HL-60 (cell line): ENCODE data around the gene TDRD12.

ENCODE experiments used
- GABPA ChIP-seq: IDR thresholded peaks from 2 replicates; pipeline ENCODE4 v1.6.1; 2012; ENCODE audit warnings: low read depth
- POLR2AphosphoS5 ChIP-seq: IDR thresholded peaks from 2 replicates; pipeline ENCODE4 v1.6.1; 2012; ENCODE audit warnings: low read depth
- SPI1 ChIP-seq: IDR thresholded peaks from 2 replicates; pipeline ENCODE4 v1.6.1; 2012; ENCODE audit warnings: low read depth, mild to moderate bottlenecking, borderline replicate concordance
- TF ChIP-seq, protein P1 (sequence below): IDR thresholded peaks from one replicate; pipeline ENCODE4 v1.5.1; 2011; ENCODE audit warnings: low read length, control low read depth, inconsistent platforms; ENCODE audit not compliant: insufficient read depth
- TF ChIP-seq, protein P2 (sequence below): IDR thresholded peaks from 2 replicates; pipeline ENCODE4 v1.6.1; 2012; ENCODE audit warnings: low read depth; ENCODE audit not compliant: insufficient replicate concordance

- no peak for TF ChIP-seq POLR2AphosphoS5
- TF ChIP-seq, protein P1, sequence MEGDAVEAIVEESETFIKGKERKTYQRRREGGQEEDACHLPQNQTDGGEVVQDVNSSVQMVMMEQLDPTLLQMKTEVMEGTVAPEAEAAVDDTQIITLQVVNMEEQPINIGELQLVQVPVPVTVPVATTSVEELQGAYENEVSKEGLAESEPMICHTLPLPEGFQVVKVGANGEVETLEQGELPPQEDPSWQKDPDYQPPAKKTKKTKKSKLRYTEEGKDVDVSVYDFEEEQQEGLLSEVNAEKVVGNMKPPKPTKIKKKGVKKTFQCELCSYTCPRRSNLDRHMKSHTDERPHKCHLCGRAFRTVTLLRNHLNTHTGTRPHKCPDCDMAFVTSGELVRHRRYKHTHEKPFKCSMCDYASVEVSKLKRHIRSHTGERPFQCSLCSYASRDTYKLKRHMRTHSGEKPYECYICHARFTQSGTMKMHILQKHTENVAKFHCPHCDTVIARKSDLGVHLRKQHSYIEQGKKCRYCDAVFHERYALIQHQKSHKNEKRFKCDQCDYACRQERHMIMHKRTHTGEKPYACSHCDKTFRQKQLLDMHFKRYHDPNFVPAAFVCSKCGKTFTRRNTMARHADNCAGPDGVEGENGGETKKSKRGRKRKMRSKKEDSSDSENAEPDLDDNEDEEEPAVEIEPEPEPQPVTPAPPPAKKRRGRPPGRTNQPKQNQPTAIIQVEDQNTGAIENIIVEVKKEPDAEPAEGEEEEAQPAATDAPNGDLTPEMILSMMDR = no peak
- TF ChIP-seq, protein P2, sequence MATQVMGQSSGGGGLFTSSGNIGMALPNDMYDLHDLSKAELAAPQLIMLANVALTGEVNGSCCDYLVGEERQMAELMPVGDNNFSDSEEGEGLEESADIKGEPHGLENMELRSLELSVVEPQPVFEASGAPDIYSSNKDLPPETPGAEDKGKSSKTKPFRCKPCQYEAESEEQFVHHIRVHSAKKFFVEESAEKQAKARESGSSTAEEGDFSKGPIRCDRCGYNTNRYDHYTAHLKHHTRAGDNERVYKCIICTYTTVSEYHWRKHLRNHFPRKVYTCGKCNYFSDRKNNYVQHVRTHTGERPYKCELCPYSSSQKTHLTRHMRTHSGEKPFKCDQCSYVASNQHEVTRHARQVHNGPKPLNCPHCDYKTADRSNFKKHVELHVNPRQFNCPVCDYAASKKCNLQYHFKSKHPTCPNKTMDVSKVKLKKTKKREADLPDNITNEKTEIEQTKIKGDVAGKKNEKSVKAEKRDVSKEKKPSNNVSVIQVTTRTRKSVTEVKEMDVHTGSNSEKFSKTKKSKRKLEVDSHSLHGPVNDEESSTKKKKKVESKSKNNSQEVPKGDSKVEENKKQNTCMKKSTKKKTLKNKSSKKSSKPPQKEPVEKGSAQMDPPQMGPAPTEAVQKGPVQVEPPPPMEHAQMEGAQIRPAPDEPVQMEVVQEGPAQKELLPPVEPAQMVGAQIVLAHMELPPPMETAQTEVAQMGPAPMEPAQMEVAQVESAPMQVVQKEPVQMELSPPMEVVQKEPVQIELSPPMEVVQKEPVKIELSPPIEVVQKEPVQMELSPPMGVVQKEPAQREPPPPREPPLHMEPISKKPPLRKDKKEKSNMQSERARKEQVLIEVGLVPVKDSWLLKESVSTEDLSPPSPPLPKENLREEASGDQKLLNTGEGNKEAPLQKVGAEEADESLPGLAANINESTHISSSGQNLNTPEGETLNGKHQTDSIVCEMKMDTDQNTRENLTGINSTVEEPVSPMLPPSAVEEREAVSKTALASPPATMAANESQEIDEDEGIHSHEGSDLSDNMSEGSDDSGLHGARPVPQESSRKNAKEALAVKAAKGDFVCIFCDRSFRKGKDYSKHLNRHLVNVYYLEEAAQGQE = no peak
- no peak for TF ChIP-seq SPI1
- no peak for TF ChIP-seq GABPA
These were observed 17.6 kb upstream of the TDRD12 start for GRCh38 chr19:32702010-32702409.
